ENCODE measurements around the gene TDP1. TPM values are rescaled to one million over a fixed set of nuclear protein-coding genes. Genes with fewer than 3 reads are reported as not detected.

The TDP1 gene
- total and polyA plus RNA-seq, 9 of the 15 experiments (the other 6 are each of a cell fraction or from before 2014, with no cell fraction given) = 21.4 to 41.6 (median 32.3) TPM

DNA sequence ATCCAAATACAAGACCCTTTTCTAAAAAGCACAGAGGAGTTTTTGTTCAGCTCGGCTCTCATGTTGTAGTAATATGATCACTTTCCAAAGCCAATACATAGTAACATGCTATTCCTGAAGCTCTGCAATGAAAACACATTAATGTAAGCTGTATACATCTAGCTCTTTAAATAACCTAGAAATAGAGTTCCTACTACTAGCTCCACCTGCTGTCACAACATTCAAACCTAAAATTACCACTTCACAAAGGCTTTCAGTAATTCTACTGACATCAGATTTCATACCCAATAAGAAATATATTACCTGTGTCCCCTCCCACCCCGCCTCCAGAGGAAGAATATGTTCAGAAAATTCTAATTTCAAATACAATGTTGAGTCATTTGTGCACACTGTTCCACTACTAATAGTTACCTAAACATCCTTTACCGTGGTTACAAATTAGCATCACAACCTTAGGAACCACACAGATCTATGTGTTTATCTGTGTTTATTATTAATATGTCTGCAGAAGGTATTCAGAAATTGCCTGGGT lies 19.0 kb upstream of the TDP1 start:
- Histone ChIP-seq H3K4me1 (replicated peaks in 1 of 2; ENCODE audit: control insufficient read depth in 2 of 2, insufficient read depth in 2 of 2, low read length in 2 of 2) (no peaks in the 10 kb centered on the region), H3K36me3 (ENCODE audit: control insufficient read depth, insufficient read depth, low read length) (peaks cover 3% of the 10 kb centered on the region; the same call in 1 of the 3 replicates), H2AFZ (ENCODE audit: low read depth, low read length) (no peak overlapping the region), H3K27me3 (ENCODE audit: control insufficient read depth in 2 of 2, insufficient read depth in 2 of 2, low read length in 2 of 2) (no peaks in the 10 kb centered on the region), H3K4me3 (no peak overlapping the region), H3K27ac (ENCODE audit: extremely low read depth, low read depth, low read length) (no peak overlapping the region), H3K9ac (ENCODE audit: insufficient read depth in 1 of 2, low read depth in 2 of 2, low read length in 2 of 2) (no peak overlapping the region), H3K9me3 (replicated peaks; ENCODE audit: control insufficient read depth, insufficient read depth, low read depth, low read length) (no peaks in the 10 kb centered on the region), H3K79me2 (ENCODE audit: control insufficient read depth, insufficient read depth, low read length) (no peaks in the 10 kb centered on the region), H4K20me1 (replicated peaks; ENCODE audit: control insufficient read depth, insufficient read depth, low read length) (no peaks in the 10 kb centered on the region), H3K9me1 (ENCODE audit: control insufficient read depth, insufficient read depth, low read length) (no peaks in the 10 kb centered on the region), H3K4me2 (ENCODE audit: insufficient read depth, low read length) (no peak overlapping the region)
- WGBS (ENCODE audit: insufficient coverage, low coverage, missing lambda C conversion rate) = 28% methylated on average over 3 of the region's 3 CpGs
- FAIRE-seq = no peak
- no TSS peak for BruUV-seq (replicated peaks)
- in situ Hi-C loops (cut with MboI) = loop anchor here (25.0 kb wide), 1 partner anchor 301 kb away; no protein-coding TSS in a partner anchor
- no peak for DNase-seq (ENCODE audit: extremely low read depth in 1 of 4, low spot score in 3 of 4)
- ATAC-seq = no peak
- TF ChIP-seq, protein P1, sequence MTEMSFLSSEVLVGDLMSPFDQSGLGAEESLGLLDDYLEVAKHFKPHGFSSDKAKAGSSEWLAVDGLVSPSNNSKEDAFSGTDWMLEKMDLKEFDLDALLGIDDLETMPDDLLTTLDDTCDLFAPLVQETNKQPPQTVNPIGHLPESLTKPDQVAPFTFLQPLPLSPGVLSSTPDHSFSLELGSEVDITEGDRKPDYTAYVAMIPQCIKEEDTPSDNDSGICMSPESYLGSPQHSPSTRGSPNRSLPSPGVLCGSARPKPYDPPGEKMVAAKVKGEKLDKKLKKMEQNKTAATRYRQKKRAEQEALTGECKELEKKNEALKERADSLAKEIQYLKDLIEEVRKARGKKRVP (CRISPR knock-in tag; IDR thresholded peaks at IDR 0.05) = no peak
- TF ChIP-seq ZNF354B (CRISPR knock-in tag; IDR thresholded peaks at IDR 0.05) (no peak), EP400 (IDR thresholded peaks at IDR 0.05) (no peak), ZKSCAN8 (CRISPR knock-in tag; IDR thresholded peaks at IDR 0.05) (no peak), NFATC3 (IDR thresholded peaks at IDR 0.05) (no peak), CHD4 (IDR thresholded peaks at IDR 0.05; ENCODE audit: insufficient read depth, insufficient replicate concordance, low read depth, low read length, poor library complexity, severe bottlenecking) (no peak)
- TF ChIP-seq, protein P2, sequence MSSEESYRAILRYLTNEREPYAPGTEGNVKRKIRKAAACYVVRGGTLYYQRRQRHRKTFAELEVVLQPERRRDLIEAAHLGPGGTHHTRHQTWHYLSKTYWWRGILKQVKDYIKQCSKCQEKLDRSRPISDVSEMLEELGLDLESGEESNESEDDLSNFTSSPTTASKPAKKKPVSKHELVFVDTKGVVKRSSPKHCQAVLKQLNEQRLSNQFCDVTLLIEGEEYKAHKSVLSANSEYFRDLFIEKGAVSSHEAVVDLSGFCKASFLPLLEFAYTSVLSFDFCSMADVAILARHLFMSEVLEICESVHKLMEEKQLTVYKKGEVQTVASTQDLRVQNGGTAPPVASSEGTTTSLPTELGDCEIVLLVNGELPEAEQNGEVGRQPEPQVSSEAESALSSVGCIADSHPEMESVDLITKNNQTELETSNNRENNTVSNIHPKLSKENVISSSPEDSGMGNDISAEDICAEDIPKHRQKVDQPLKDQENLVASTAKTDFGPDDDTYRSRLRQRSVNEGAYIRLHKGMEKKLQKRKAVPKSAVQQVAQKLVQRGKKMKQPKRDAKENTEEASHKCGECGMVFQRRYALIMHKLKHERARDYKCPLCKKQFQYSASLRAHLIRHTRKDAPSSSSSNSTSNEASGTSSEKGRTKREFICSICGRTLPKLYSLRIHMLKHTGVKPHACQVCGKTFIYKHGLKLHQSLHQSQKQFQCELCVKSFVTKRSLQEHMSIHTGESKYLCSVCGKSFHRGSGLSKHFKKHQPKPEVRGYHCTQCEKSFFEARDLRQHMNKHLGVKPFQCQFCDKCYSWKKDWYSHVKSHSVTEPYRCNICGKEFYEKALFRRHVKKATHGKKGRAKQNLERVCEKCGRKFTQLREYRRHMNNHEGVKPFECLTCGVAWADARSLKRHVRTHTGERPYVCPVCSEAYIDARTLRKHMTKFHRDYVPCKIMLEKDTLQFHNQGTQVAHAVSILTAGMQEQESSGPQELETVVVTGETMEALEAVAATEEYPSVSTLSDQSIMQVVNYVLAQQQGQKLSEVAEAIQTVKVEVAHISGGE (CRISPR knock-in tag; IDR thresholded peaks at IDR 0.05) = no peak
- TF ChIP-seq, protein P3, sequence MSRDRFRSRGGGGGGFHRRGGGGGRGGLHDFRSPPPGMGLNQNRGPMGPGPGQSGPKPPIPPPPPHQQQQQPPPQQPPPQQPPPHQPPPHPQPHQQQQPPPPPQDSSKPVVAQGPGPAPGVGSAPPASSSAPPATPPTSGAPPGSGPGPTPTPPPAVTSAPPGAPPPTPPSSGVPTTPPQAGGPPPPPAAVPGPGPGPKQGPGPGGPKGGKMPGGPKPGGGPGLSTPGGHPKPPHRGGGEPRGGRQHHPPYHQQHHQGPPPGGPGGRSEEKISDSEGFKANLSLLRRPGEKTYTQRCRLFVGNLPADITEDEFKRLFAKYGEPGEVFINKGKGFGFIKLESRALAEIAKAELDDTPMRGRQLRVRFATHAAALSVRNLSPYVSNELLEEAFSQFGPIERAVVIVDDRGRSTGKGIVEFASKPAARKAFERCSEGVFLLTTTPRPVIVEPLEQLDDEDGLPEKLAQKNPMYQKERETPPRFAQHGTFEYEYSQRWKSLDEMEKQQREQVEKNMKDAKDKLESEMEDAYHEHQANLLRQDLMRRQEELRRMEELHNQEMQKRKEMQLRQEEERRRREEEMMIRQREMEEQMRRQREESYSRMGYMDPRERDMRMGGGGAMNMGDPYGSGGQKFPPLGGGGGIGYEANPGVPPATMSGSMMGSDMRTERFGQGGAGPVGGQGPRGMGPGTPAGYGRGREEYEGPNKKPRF (IDR thresholded peaks at IDR 0.05; ENCODE audit: low read depth, low read length) = no peak
- intact Hi-C loops (cut with micrococcal nuclease) = loop anchor here (5.0 kb wide), 1 partner anchor 121 kb away; no protein-coding TSS in a partner anchor
- POLR2A ChIA-PET = interaction anchor here (0.7 to 0.8 kb wide), 2 partner anchors 257 to 393 kb away, joined by 3 read pairs; no protein-coding TSS in a partner anchor
- CTCF ChIA-PET (ENCODE audit: low intra/inter-chr PET ratio) = no interaction called here
